Nephron progenitor cell (in vitro differentiated cells): Measurements from ENCODE around the gene TBL1X.

ENCODE experiments used
- DNase-seq: peaks from one replicate; pipeline ENCODE4 v3.0.0; 2021
- H3K27ac Mint-ChIP-seq: 2 replicates; pipeline ENCODE4 v1.8.0; 2021; ENCODE audit warnings: mild to moderate bottlenecking, moderate library complexity, mixed read lengths
- H3K27me3 Mint-ChIP-seq: 2 replicates; pipeline ENCODE4 v1.8.0; 2021; ENCODE audit warnings: mild to moderate bottlenecking, low read depth, mixed read lengths; ENCODE audit not compliant: poor library complexity
- H3K36me3 Mint-ChIP-seq: 2 replicates; pipeline ENCODE4 v1.8.0; 2021; ENCODE audit warnings: low read depth, mixed read lengths
- H3K4me1 Mint-ChIP-seq: 2 replicates; pipeline ENCODE4 v1.8.0; 2021; ENCODE audit warnings: mixed read lengths
- H3K4me3 Mint-ChIP-seq: 2 replicates; pipeline ENCODE4 v1.8.0; 2021; ENCODE audit warnings: mild to moderate bottlenecking, moderate library complexity, mixed read lengths
- H3K9me3 Mint-ChIP-seq: 2 replicates; pipeline ENCODE4 v1.8.0; 2021; ENCODE audit warnings: mild to moderate bottlenecking, moderate library complexity, mixed read lengths
- CTCF ChIP-seq: fragments of 200-600 bp; sonication (generic); IDR thresholded peaks from 2 replicates; pipeline ENCODE4 v1.5.0; 2021; ENCODE audit warnings: antibody characterized with exemption

The TBL1X gene

DNA sequence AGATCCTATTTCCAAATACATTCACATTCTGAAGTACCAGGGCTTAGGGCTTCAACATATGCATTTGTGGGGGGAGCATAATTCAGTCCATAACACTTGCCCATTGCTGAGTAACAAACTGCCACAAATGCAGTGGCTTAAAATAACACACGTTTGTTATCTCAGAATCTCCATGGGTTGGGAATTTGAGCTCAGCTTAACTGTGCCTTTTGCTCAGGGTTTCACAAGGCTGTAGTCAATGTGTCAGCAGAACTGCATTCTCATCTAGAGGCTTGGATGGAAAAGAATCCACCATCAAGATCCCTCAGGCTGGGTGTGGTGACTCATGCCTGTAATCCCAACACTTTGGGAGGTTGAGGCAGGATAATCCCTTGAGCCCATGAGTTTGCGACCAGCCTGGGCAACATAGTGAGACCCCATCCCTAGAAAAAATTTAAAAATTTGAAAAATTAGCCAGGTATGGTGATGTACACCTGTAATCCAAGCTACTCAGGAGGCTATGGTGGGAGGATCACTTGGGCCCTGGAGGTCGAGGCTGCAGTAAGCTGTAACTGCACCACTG lies 25.8 kb upstream of the TBL1X start:
- Mint-ChIP-seq H3K36me3 (no peaks in the 10 kb centered on the region), H3K4me3 (no peak overlapping the region), H3K4me1 (peaks cover 23% of the 10 kb centered on the region), H3K27ac (no peak overlapping the region), H3K9me3 (peaks cover 40% of the 10 kb centered on the region), H3K27me3 (no peaks in the 10 kb centered on the region)
- TF ChIP-seq CTCF = no peak
- no peak for DNase-seq

DNA sequence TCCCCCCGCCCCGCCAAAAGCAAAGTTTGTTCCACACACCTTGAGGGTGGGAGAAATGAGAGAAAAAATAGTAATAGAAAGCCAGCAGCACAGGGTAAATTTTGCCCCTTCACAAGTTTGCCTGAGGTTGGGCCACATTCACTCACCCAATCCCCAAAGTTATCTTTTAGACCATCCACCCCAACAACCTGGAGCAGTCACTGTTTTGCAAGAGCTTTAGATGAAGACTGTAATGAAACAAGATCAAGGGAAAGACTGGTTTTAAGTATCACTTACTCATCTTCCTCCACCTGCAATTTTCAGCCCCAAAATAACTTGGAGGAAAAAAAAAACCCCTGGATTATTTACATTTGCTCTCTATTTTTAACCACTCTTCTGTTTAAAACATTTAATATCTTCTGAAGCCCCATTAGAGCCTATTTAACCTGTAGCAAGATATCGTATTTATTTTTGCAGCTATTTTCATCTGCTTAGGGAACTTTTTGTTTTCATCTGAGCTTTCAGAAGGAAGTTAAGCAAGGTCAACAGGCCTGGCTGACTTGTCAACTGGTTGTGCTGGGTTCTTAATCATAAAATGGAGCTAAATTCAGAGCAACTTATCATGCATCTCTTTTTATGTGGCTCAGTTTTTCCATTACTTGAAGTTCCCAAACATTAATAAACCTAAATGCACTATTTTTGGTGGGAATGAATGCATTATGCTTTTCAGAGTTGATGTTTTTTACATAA lies 24.6 kb upstream of the TBL1X start:
- TF ChIP-seq CTCF = no peak
- H3K9me3 Mint-ChIP-seq = peaks cover 49% of the 10 kb centered on the region
- DNase-seq = no peak
- no peaks in the 10 kb centered on the region for H3K36me3 Mint-ChIP-seq
- H3K4me1 Mint-ChIP-seq = peaks cover 30% of the 10 kb centered on the region
- H3K4me3 Mint-ChIP-seq = no peak overlapping the region
- no peak overlapping the region for H3K27ac Mint-ChIP-seq
- no peaks in the 10 kb centered on the region for H3K27me3 Mint-ChIP-seq

DNA sequence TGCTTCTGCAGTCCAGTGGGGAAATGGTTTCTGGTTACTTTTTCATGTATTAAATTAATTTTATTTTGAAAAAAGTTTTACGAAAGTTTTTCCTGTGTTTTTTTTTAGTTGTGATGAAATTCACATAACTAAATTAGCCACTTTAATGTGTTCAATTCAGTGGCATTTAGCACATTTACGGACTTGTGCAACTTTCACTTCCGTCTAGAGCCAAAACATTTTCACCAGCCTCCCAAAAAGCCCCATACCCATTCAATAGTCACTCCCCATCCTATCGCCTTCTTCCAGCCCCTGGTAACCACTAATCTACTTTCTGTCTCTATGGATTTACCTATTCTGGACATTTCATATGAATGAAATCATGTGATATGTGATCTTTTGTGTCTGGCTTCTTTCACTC lies 22.8 kb upstream of the TBL1X start:
- H3K36me3 Mint-ChIP-seq = no peaks in the 10 kb centered on the region
- DNase-seq = no peak
- peaks cover 53% of the 10 kb centered on the region for H3K9me3 Mint-ChIP-seq
- no peaks in the 10 kb centered on the region for H3K27me3 Mint-ChIP-seq
- peak overlapping the region; percentile 60 for H3K27ac Mint-ChIP-seq
- H3K4me3 Mint-ChIP-seq = no peak overlapping the region
- peaks cover 26% of the 10 kb centered on the region for H3K4me1 Mint-ChIP-seq
- no peak for TF ChIP-seq CTCF

DNA sequence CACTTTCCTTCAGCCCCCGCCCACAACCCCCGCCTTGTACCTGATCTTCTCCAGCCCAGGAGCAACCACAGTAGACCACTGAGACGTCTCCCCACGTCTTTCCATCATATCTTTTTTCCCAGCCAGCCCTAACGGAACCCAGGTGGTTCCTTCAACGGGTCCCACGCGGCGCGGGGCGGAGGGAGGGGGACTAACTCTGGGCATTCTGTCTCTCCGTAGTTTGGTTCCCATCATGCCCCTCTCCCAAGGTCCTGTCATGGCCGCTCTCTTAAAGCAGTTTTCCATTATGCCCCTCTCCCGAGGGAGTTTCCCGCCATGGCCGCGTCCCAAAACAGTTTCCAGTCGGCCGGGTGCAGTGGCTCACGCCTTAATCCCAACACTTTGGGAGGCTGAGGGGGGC lies 21.5 kb upstream of the TBL1X start:
- peaks cover 18% of the 10 kb centered on the region for H3K4me1 Mint-ChIP-seq
- H3K36me3 Mint-ChIP-seq = no peaks in the 10 kb centered on the region
- DNase-seq = no peak

DNA sequence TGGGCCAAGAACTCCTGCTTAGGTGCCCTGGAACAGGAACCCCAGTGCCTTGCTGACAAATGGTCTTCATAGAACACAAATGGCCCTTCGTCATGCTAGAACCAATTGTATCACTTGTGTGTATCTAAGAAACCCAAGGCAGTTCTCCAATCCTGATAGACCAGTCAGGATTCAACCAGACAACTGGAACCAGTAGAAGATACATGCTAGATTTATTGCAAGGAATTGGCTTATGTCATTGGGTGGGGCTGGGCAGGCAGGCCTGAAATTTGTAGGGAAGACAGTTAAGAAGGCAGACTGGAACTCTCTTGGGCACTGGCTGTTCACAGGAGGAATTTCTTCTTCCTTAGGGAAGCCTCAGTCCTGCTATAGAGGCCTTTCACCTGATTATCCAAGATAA lies 17.0 kb upstream of the TBL1X start:
- DNase-seq = no peak
- H3K4me1 Mint-ChIP-seq = peaks cover 7% of the 10 kb centered on the region
- H3K4me3 Mint-ChIP-seq = no peak overlapping the region

More for the DNA sequence above, 21.5 kb upstream of the TBL1X start:
- Mint-ChIP-seq H3K9me3 (peaks cover 49% of the 10 kb centered on the region), H3K4me3 (no peak overlapping the region), H3K27me3 (no peaks in the 10 kb centered on the region), H3K27ac (no peak overlapping the region)
- TF ChIP-seq CTCF = no peak

More for the DNA sequence above, 17.0 kb upstream of the TBL1X start:
- Mint-ChIP-seq H3K27me3 (no peaks in the 10 kb centered on the region), H3K36me3 (no peaks in the 10 kb centered on the region), H3K27ac (no peak overlapping the region), H3K9me3 (peaks cover 45% of the 10 kb centered on the region)
- no peak for TF ChIP-seq CTCF
